AG04449 (cell line): ENCODE results near the gene AXIN1.
A peak's percentile ranks its signal among the peaks of the same experiment; 100 is the strongest.

Source experiments
- CTCF ChIA-PET: fragments of 350-600 bp; formaldehyde crosslinking; extraction: SDS; loops from one replicate; lab custom pipeline; 2021; ENCODE audit warnings: antibody characterized with exemption; lab: Yijun Ruan, JAX
- POLR2A ChIA-PET: fragments of 400-600, 350-600 bp; formaldehyde crosslinking; extraction: SDS; loops from one replicate; lab custom pipeline; 2020; ENCODE audit warnings: antibody characterized with exemption, inconsistent platforms; lab: Yijun Ruan, JAX
- DNase-seq: peaks from one replicate; pipeline ENCODE4 v3.0.0-alpha.2; 2010; ENCODE audit warnings: low read depth, low spot score
- H3K4me3 ChIP-seq: 2 replicates; pipeline ENCODE4 v1.5.1; 2011; ENCODE audit warnings: low read depth, mild to moderate bottlenecking, control low read depth, low read length
- CTCF ChIP-seq: IDR thresholded peaks from one replicate; pipeline ENCODE4 v1.5.1; 2011; ENCODE audit warnings: mild to moderate bottlenecking, moderate library complexity, low read length, control low read depth, inconsistent platforms; ENCODE audit not compliant: insufficient read depth; ENCODE audit errors: missing control alignments

Gene AXIN1

GRCh38 chr16:279531-279930 lies 73.0 kb downstream of the AXIN1 start:
- DNase-seq = no peak
- H3K4me3 ChIP-seq = no peak overlapping the region
- TF ChIP-seq CTCF = no peak
- ChIA-PET POLR2A (no interaction called here), CTCF (interaction anchor here (1.2 kb wide), 1 partner anchor 44 kb away, joined by 3 read pairs; the partner anchor contains the start of gene FAM234A)

GRCh38 chr16:278863-279366 lies 73.6 kb downstream of the AXIN1 start:
- TF ChIP-seq CTCF = no peak
- POLR2A ChIA-PET = no interaction called here
- CTCF ChIA-PET = interaction anchor here (1.2 kb wide), 1 partner anchor 44 kb away, joined by 3 read pairs; the partner anchor contains the start of gene FAM234A
- DNase-seq = no peak
- H3K4me3 ChIP-seq = no peak overlapping the region

GRCh38 chr16:276426-277077 lies 76.0 kb downstream of the AXIN1 start:
- TF ChIP-seq CTCF = no peak
- ChIA-PET CTCF (no interaction called here), POLR2A (interaction anchor here (0.7 kb wide), 1 partner anchor 67 kb away, joined by 3 read pairs; no protein-coding TSS in a partner anchor)
- H3K4me3 ChIP-seq = no peak overlapping the region
- DNase-seq = no peak

GRCh38 chr16:275786-276232 lies 76.7 kb downstream of the AXIN1 start, which contains the start of gene RGS11:
Gene RGS11 (minus strand): TSS chr16:275944. CDS start chr16:275911, 33 bp downstream.
- ChIA-PET CTCF (no interaction called here), POLR2A (no interaction called here)
- peak within 1 kb of the TSS; percentile 34; the same call in 1 of the 2 replicates for H3K4me3 ChIP-seq
- no peak for TF ChIP-seq CTCF
- DNase-seq = no peak

- DNase-seq = no peak
- CTCF ChIA-PET = no interaction called here
- POLR2A ChIA-PET = no interaction called here
- H3K4me3 ChIP-seq = peak overlapping the region; percentile 34; the same call in 1 of the 2 replicates
- no peak for TF ChIP-seq CTCF
Measured at GRCh38 chr16:275041-275641, 77.4 kb downstream of the AXIN1 start.
